DMS53 (cell line): ENCODE results near the gene RASGRP2.

ENCODE experiments used
- DNase-seq: peaks from one replicate; lab custom pipeline; 2025; lab: John Stamatoyannopoulos, UW

RASGRP2 gene

GRCh38 chr11:64694821-64695365 is 49.0 kb downstream of the RASGRP2 start:
- DNase-seq: peak; percentile 63

GRCh38 chr11:64694026-64694755 is 49.8 kb downstream of the RASGRP2 start:
- no peak for DNase-seq

- no peak for DNase-seq
These were observed 51.1 kb downstream of the RASGRP2 start for GRCh38 chr11:64692764-64693331.

- no peak for DNase-seq
These were observed 52.4 kb downstream of the RASGRP2 start for GRCh38 chr11:64691543-64691942.

GRCh38 chr11:64690235-64690634 is 53.7 kb downstream of the RASGRP2 start:
- DNase-seq: no peak

- peak; percentile 85 for DNase-seq
These were observed 55.4 kb downstream of the RASGRP2 start for GRCh38 chr11:64688534-64688982.

GRCh38 chr11:64687643-64688533 is 56.1 kb downstream of the RASGRP2 start:
- no peak for DNase-seq

- DNase-seq: no peak
These were observed 56.7 kb downstream of the RASGRP2 start for GRCh38 chr11:64687204-64687603.

GRCh38 chr11:64686466-64687170 is 57.3 kb downstream of the RASGRP2 start:
- no peak for DNase-seq

GRCh38 chr11:64685536-64685935 is 58.4 kb downstream of the RASGRP2 start:
- no peak for DNase-seq

GRCh38 chr11:64684357-64684756 is 59.6 kb downstream of the RASGRP2 start:
- DNase-seq: no peak

- no peak for DNase-seq
These were observed 62.8 kb downstream of the RASGRP2 start for GRCh38 chr11:64681171-64681570.

GRCh38 chr11:64679846-64680245 is 64.1 kb downstream of the RASGRP2 start:
- DNase-seq: no peak

- no peak for DNase-seq
These were observed 66.4 kb downstream of the RASGRP2 start for GRCh38 chr11:64677441-64678023.
